HUES64 (cell line): ENCODE measurements around the gene TKFC.

Experiments
- H3K27ac ChIP-seq: 2 replicates; pipeline ENCODE4 v1.7.0; 2013; ENCODE audit warnings: low read depth, low read length, inconsistent platforms
- H3K27me3 ChIP-seq: 2 replicates; pipeline ENCODE4 v1.6.1; 2013; ENCODE audit warnings: mild to moderate bottlenecking, low read length; ENCODE audit not compliant: insufficient read depth
- H3K36me3 ChIP-seq: 2 replicates; pipeline ENCODE4 v1.6.1; 2013; ENCODE audit warnings: mild to moderate bottlenecking, low read length; ENCODE audit not compliant: insufficient read depth
- H3K4me1 ChIP-seq: 2 replicates; pipeline ENCODE4 v1.6.1; 2013; ENCODE audit warnings: mild to moderate bottlenecking, low read length, moderate library complexity; ENCODE audit not compliant: insufficient read depth
- H3K4me3 ChIP-seq: 2 replicates; pipeline ENCODE4 v1.5.1; 2013; ENCODE audit warnings: mild to moderate bottlenecking, low read length, moderate library complexity
- H3K9ac ChIP-seq: 2 replicates; pipeline ENCODE4 v1.6.1; 2013; ENCODE audit warnings: mild to moderate bottlenecking, low read depth, low read length
- H3K9me3 ChIP-seq: 2 replicates; pipeline ENCODE4 v1.6.1; 2013; ENCODE audit warnings: low read depth, low read length; ENCODE audit not compliant: insufficient read depth
- WGBS: fragments of 150-250, 120-280 bp; methylation state at CpG from one replicate; pipeline ENCODE4 v1.1.7; 2013; ENCODE audit warnings: missing lambda C conversion rate; 5-methylcytosine and 5-hydroxymethylcytosine counted together

The TKFC gene

DNA sequence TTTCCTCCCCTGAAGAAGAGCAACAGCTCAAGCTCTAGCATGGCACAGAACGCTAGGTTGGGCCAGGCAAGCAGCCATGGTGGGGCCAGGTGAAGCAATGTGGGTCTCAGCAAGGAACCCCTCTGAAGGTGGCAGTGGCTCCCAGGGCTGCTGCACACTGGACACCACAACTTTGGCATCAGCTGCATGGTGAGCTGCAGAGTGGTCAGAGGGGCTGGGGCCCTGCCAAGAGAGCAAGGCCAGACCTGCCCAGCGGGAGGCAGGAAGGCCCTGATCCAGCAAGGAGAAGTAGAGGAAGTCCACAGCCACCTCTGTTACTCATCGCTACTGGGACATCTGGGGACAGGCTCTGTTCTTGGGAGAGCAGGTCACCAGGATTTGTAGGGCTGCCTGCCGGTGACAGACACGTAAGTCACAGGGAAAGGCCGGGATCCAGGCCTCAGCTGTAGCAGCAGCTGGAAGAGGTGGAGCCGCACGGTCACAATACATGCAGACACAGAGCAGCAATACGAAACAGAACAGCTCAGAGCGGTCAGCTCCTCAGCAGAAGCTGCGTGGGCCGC is 16.2 kb downstream of the TKFC start:
- Histone ChIP-seq H3K27ac (no peak overlapping the region), H3K4me3 (no peak overlapping the region), H3K4me1 (no peaks in the 10 kb centered on the region), H3K9ac (no peak overlapping the region), H3K27me3 (no peaks in the 10 kb centered on the region), H3K9me3 (no peaks in the 10 kb centered on the region), H3K36me3 (peaks cover 31% of the 10 kb centered on the region)
- WGBS = 94% methylated on average over 12 of the region's 12 CpGs

DNA sequence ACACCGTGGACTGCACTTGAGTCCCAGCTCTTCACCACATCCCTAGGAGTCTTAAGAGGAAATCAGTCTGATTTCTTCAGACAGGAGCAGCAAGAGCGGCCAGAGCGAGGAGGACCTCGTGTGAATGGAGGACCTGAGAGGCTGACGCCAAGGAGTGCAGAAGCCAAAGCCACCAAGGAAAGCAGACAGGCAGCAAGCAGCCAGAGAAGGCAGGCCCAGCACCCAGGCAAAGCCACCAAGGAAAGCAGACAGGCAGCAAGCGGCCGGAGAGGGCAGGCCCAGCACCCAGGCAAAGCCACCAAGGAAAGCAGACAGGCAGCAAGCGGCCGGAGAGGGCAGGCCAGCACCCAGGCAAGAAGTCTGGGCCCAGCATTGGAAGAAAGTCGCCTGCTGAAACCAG is 16.9 kb downstream of the TKFC start:
- Histone ChIP-seq H3K36me3 (peaks cover 31% of the 10 kb centered on the region), H3K27ac (no peak overlapping the region), H3K9me3 (no peaks in the 10 kb centered on the region), H3K4me1 (no peaks in the 10 kb centered on the region), H3K4me3 (no peak overlapping the region), H3K9ac (no peak overlapping the region), H3K27me3 (no peaks in the 10 kb centered on the region)
- 95% methylated on average over 10 of the region's 10 CpGs for WGBS

DNA sequence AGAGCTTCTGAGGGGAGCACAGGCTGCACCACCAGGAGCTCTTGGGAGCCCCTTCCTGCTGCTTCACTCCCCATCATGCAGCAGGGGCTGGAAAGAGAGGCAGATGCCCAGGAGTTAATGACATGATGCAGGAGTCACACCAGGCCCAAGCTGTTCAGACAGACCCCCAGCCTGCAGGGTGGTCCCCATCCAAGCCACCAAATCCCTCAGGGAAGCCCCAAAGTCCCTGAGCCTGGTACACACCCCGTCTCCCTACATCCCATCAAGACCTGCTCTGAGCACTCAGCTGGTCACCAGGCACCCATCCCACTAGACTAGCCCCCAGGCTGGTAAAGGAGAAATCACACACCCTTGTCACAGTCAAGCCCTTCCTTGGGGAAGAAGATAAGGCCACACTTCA is 17.3 kb downstream of the TKFC start:
- no peak overlapping the region for H3K27ac ChIP-seq
- no peak overlapping the region for H3K4me3 ChIP-seq
- 91% methylated on average over 1 of the region's 1 CpG for WGBS
- H3K27me3 ChIP-seq = no peaks in the 10 kb centered on the region
- no peaks in the 10 kb centered on the region for H3K9me3 ChIP-seq
- no peak overlapping the region for H3K9ac ChIP-seq
- H3K4me1 ChIP-seq = no peaks in the 10 kb centered on the region
- peaks cover 31% of the 10 kb centered on the region for H3K36me3 ChIP-seq

DNA sequence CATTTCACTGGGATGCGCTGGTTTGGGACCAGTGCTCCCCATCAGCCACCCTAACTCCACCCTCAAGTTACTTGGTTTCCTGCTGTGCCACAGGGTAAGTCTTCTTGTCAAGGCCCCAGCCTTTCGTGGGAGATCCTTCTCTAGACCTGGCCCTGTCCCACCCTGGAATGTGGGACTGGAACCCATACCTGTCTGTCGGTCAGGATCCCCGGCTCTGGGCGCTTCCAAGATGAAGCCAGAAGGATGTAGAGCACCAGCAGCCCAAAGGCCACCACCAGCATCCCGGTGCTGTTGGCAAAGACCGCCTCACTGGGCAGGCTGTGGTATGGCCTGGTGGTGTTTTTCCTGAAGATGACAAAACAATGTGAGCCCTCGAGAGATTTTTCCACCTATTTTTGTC is 17.8 kb downstream of the TKFC start:
- no peaks in the 10 kb centered on the region for H3K4me1 ChIP-seq
- H3K4me3 ChIP-seq = no peak overlapping the region
- whole genome bisulfite sequencing = 95% methylated on average over 8 of the region's 8 CpGs
- H3K36me3 ChIP-seq = peaks cover 31% of the 10 kb centered on the region
- H3K27ac ChIP-seq = no peak overlapping the region
- no peaks in the 10 kb centered on the region for H3K9me3 ChIP-seq
- no peak overlapping the region for H3K9ac ChIP-seq
- no peaks in the 10 kb centered on the region for H3K27me3 ChIP-seq

DNA sequence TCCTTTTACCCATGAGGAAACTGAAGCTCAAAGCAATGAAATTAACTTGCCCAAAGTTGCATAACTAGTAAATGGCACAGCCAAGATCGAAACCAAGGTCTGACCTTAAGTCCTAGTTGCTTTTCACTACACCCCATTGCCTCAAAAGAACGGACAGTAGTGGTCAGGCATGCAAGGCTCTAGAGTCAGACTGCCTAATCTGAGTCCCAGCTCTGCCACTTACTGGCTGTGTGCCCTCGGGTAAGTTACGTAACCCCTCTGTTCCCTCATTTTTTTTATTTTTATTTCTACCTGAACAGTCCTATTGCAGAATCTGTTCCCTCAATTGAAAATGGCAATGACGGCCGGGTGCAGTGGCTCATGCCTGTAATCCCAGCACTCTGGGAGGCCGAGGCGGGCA is 19.0 kb downstream of the TKFC start:
- H3K9ac ChIP-seq = no peak overlapping the region
- 82% methylated on average over 8 of the region's 8 CpGs for WGBS
- H3K36me3 ChIP-seq = peaks cover 31% of the 10 kb centered on the region
- H3K9me3 ChIP-seq = no peaks in the 10 kb centered on the region
- H3K4me3 ChIP-seq = no peak overlapping the region
- H3K27me3 ChIP-seq = no peaks in the 10 kb centered on the region
- no peak overlapping the region for H3K27ac ChIP-seq
- no peaks in the 10 kb centered on the region for H3K4me1 ChIP-seq

DNA sequence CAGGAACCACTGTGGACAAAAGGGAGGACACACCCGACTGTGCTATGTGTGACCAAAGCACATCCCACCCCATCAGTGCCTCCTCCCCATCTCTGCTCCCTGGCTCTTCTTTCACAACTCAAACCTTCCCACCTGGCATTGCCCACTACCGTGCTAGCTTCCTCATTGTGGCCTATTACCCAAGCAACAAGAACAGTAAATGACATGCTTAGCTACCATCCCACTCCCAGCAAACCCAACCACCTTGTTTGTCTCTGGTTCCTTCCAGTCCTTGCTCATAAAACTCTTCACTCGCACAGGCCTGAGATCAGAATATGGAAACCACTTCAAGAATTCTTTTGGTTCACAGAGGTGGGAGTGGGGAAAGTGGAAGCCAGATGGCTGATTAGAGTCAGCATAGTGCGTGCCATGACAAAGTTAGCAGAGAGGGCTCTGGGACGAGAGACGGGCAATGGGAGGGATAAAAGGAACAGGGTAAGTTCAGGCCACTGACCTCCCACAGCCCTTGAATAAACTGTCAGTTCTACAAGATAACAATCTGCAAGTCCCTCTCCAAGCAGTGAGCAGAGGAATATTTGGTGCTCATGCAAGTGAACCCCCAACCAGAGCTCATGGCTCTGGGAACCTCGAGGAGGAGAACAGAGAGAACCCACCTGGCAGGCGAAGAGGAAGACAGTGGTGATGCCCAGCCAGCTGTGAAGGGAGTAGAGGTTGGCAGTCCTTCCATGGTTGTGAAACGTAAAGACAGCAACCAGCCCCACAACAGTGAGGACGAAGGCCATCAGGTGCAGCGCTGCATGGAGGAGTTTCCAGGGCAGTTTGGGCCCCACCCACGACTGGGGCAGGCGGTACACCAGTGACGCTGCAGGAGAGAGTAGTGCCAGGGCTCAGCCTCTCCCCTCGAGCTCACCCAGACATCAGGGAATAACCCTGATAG is 20.4 kb downstream of the TKFC start:
- WGBS = 93% methylated on average over 15 of the region's 15 CpGs
- H3K36me3 ChIP-seq = peaks cover 26% of the 10 kb centered on the region
- no peaks in the 10 kb centered on the region for H3K4me1 ChIP-seq
- H3K9me3 ChIP-seq = no peaks in the 10 kb centered on the region
- no peak overlapping the region for H3K9ac ChIP-seq
- H3K27me3 ChIP-seq = no peaks in the 10 kb centered on the region
- no peak overlapping the region for H3K27ac ChIP-seq
- H3K4me3 ChIP-seq = no peak overlapping the region

DNA sequence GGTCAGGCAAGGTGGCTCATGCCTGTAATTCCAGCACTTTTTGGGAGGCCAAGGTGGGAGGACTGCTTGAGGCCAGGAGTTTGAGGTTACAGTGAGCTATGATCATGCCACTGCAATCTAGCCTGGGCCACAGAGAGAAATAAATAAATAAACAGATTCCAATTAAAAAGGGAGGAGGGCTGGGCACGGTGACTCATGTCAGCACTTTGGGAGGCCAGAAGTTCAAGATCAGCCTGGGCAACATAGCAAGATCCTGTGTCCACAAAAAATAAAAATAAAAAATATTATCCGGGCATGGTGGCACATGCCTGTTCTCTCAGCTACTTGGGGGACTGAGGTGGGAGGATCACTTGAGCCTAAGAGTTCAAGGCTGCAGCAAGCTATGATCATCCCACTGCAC is 21.2 kb downstream of the TKFC start:
- H3K36me3 ChIP-seq = peaks cover 19% of the 10 kb centered on the region
- no peaks in the 10 kb centered on the region for H3K9me3 ChIP-seq
- no peak overlapping the region for H3K9ac ChIP-seq
- no peak overlapping the region for H3K4me3 ChIP-seq
- no peak overlapping the region for H3K27ac ChIP-seq
- H3K27me3 ChIP-seq = no peaks in the 10 kb centered on the region
- WGBS = 100% methylated on average over 2 of the region's 2 CpGs
- H3K4me1 ChIP-seq = no peaks in the 10 kb centered on the region

DNA sequence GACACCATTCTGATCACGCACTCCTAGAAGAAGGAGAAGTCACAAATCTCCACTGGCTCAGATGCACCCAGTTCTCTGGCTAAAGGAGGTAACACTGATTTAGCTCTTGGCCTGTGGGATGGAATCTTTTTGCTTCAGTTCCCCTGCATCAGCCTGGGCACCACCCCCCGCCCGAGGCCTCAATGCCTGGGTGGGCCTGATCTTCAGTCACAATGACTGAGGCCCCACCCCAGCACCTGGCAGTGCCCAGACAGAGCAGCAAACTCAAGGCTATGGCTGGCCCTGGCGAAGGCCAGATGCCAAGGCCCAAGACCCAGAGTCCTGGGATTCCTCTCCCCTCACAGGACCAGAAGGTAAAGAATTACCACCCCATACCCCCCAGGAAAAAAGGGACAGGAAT is 23.7 kb downstream of the TKFC start:
- no peaks in the 10 kb centered on the region for H3K4me1 ChIP-seq
- no peaks in the 10 kb centered on the region for H3K9me3 ChIP-seq
- H3K4me3 ChIP-seq = no peak overlapping the region
- H3K9ac ChIP-seq = no peak overlapping the region
- WGBS = 95% methylated on average over 4 of the region's 4 CpGs
- peaks cover 13% of the 10 kb centered on the region for H3K36me3 ChIP-seq
- no peaks in the 10 kb centered on the region for H3K27me3 ChIP-seq
- H3K27ac ChIP-seq = no peak overlapping the region

DNA sequence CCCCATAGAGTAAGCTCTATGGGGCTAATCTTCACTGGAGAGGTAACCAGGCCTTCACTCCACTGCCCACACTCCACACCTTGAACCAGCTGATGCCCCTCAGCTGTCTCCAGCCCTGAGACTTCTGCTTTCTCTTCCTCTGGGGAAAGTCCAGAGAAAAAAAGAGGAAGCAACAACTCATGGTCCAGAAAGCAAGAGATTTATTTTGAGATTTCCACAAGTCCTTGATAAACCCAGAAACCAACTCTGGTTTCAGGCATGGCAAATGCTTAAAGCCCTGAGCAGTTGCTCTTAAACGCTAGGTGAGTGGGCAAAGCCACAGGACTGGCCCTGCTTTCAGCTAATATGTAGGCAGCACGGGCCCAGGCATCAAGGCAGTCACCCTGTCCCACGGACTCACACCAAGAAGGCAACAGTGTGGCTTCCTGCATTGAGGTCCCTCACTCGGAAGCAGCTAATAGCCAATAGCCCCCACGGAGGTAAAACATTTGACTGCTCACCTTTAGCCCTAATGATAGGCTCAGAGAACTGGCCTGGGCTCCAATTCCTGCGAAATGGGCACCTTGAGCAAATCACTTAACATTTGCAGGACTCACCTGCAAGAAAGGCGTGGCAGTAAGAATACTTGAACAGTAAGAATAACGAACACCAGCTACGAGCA is 24.3 kb downstream of the TKFC start:
- no peak overlapping the region for H3K9ac ChIP-seq
- no peaks in the 10 kb centered on the region for H3K4me1 ChIP-seq
- no peaks in the 10 kb centered on the region for H3K9me3 ChIP-seq
- H3K27me3 ChIP-seq = no peaks in the 10 kb centered on the region
- H3K27ac ChIP-seq = no peak overlapping the region
- 93% methylated on average over 9 of the region's 9 CpGs for WGBS
- peaks cover 9% of the 10 kb centered on the region; the same call in 1 of the 2 replicates for H3K36me3 ChIP-seq
- no peak overlapping the region for H3K4me3 ChIP-seq

DNA sequence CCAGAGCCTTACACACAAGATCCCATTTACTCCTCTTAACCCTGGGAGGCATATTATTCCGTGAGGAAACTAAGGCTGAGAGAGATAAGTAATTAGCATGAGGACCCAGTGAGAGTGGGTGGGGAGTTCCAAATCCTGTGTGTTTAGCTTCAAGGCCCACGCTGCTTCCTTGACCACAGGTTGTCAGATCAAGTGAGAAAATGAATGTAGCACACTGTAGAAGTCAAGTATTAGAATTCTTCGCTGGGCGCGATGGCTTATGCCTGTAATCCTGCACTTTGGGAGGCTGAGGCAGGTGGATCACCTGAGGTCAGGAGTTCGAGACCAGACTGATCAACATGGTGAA is 24.8 kb downstream of the TKFC start:
- WGBS = 95% methylated on average over 6 of the region's 6 CpGs
- H3K9ac ChIP-seq = no peak overlapping the region
- H3K27ac ChIP-seq = no peak overlapping the region
- H3K4me3 ChIP-seq = no peak overlapping the region
- peaks cover 5% of the 10 kb centered on the region; the same call in 1 of the 2 replicates for H3K36me3 ChIP-seq
- H3K27me3 ChIP-seq = no peaks in the 10 kb centered on the region
- H3K9me3 ChIP-seq = no peaks in the 10 kb centered on the region
- no peaks in the 10 kb centered on the region for H3K4me1 ChIP-seq

DNA sequence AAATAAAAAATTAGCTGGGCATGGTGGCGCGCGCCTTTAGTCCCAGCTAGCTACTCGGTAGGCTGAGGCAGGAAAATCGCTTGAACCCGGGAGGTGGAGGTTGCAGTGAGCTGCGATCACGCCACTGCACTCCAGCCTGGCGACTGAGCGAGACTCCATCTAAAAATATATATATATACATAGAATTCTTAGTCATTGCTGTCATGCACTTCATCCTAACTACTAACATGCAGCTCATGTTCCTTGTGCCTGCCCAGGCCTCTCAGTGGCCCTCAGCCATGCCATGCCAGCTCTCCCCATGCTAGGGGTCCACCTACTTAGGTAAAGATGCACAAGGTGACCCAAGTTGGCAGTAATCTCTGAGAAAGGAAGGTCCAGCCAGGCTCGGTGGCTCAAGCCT is 25.5 kb downstream of the TKFC start:
- Histone ChIP-seq H3K9me3 (no peaks in the 10 kb centered on the region), H3K4me3 (no peak overlapping the region), H3K36me3 (peaks cover 3% of the 10 kb centered on the region), H3K9ac (no peak overlapping the region), H3K4me1 (no peaks in the 10 kb centered on the region), H3K27ac (no peak overlapping the region), H3K27me3 (no peaks in the 10 kb centered on the region)
- WGBS = 98% methylated on average over 9 of the region's 11 CpGs
